Measurements from ENCODE around the gene SETD1B. TPM values are rescaled to one million over a fixed set of nuclear protein-coding genes. Genes with fewer than 3 reads are reported as not detected.

The SETD1B gene
- polyA plus RNA-seq, 3 donors = 5.7 to 11.1 (median 10.6) TPM

DNA sequence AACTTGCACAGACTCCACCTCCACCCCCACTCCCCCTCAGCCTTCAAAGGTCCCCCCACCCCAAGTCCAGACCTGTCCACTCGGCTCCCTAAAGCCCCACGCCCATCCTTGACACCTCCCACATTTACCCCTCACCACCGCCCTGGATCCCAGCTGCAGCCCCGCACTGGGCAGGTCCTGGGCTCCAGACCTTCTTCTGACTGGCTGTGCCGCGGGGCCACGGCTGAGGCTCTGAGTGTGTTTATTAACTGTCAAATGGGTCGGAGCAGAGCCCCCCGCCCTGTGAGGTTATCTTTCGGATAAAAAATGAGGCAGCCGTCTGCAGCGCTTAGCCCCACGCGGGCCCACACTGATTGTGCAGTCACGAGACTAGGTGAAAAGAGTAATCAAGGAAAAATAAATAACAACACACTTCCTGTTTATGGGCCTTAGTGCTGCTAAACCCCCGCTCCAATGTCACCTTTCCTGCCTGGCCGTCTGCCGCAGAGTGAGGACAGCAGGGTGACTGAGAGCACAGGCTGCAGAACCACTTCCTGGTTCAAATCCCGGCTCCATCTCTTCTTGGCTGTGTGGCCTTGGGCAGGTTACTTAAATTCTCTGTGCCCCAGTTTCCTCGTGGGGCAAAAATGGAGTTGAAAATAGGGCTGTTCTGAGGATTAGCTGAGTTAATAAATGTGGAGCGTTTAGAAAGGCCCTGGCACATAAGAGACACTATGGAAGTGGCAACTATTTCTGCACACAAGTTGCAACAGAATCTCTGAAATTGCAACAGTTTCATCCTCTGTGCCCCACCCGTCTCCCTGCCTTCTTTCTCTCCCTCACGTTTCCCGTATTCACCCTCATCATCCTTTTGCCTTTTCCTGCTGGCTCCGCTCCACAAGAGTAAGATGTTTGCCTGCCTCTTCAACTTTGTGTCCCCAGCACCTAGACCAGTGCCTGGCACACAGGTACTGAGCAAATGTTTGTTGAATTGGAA lies 9.4 kb downstream of the SETD1B start:
- H3K27ac ChIP-seq (ENCODE audit: low read depth, low read length) = no peak overlapping the region
- WGBS, 3 donors = 26 to 42% (median 33%) methylated on average over 25 of the region's 25 CpGs

DNA sequence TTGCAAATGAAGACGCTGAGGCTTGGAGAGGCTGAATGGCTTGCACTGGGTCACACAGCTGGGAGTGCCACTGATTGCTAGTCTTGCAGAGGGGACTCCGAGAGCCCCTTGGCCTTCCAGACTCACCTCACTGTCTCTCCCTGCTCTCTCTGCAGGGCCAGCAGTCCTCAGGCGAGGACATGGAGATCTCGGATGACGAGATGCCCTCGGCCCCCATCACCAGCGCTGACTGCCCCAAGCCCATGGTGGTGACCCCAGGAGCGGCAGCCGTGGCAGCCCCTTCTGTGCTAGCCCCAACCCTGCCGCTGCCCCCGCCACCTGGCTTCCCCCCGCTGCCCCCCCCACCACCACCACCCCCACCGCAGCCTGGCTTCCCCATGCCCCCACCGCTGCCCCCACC lies 10.1 kb downstream of the SETD1B start:
- no peak overlapping the region for H3K27ac ChIP-seq (ENCODE audit: low read depth, low read length)
- 87 to 97% (median 88%) methylated on average over 7 to 13 of the region's 14 CpGs for WGBS, 3 donors

DNA sequence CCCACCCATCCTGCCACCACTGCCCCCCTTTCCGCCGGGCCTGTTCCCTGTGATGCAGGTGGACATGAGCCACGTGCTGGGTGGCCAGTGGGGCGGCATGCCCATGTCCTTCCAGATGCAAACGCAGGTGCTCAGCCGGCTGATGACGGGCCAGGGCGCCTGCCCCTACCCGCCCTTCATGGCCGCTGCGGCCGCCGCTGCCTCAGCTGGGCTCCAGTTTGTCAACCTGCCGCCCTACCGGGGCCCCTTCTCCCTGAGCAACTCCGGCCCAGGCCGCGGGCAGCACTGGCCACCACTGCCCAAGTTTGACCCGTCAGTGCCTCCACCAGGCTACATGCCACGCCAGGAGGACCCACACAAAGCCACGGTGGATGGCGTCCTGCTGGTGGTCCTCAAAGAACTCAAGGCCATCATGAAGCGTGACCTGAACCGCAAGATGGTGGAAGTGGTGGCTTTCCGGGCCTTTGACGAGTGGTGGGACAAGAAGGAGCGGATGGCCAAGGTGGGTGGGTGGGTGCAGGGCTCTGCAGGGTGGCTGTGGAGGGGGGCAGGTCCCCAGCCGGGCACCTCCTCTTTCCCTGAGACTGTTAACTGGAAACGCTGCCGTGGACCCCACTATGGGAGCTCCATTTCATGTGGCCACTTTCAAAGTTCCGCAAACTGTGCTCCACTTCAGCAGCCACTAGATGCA lies 10.8 kb downstream of the SETD1B start:
- 92 to 95% (median 93%) methylated on average over 27 to 31 of the region's 31 CpGs for WGBS, 3 donors
- H3K27ac ChIP-seq (ENCODE audit: low read depth, low read length) = no peak overlapping the region

DNA sequence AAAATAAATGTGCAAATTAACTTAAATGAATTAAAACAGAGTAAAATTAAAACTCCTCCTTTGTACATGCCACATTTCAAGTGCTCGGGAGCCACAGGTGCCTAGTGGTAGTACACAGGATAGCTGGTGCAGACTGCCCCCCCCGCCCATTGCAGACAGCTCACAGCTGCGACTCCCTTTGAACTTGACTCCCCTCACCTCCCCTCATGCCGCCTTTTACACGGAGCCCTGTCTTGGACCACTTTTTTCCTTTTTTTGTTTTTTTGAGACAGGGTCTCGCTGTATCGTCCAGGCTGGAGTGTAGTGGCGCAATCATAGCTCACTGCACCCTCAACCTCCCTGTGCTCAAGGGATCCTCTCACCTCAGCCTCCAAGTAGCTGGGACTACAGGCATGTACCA lies 11.5 kb downstream of the SETD1B start:
- no peak overlapping the region for H3K27ac ChIP-seq (ENCODE audit: low read depth, low read length)
- 87 to 93% (median 88%) methylated on average over 8 of the region's 8 CpGs for WGBS, 3 donors

GRCh38 chr12:121816925-121817647 lies 13.3 kb downstream of the SETD1B start:
- WGBS, 3 donors = 94 to 96% (median 94%) methylated on average over 34 to 47 of the region's 47 CpGs

GRCh38 chr12:121817648-121818043 lies 13.8 kb downstream of the SETD1B start:
- H3K27ac ChIP-seq (ENCODE audit: low read depth, low read length) = no peak overlapping the region
- 92 to 94% (median 94%) methylated on average over 14 to 18 of the region's 18 CpGs for WGBS, 3 donors

More at GRCh38 chr12:121816925-121817647, 13.3 kb downstream of the SETD1B start:
- no peak overlapping the region for H3K27ac ChIP-seq (ENCODE audit: low read depth, low read length)

DNA sequence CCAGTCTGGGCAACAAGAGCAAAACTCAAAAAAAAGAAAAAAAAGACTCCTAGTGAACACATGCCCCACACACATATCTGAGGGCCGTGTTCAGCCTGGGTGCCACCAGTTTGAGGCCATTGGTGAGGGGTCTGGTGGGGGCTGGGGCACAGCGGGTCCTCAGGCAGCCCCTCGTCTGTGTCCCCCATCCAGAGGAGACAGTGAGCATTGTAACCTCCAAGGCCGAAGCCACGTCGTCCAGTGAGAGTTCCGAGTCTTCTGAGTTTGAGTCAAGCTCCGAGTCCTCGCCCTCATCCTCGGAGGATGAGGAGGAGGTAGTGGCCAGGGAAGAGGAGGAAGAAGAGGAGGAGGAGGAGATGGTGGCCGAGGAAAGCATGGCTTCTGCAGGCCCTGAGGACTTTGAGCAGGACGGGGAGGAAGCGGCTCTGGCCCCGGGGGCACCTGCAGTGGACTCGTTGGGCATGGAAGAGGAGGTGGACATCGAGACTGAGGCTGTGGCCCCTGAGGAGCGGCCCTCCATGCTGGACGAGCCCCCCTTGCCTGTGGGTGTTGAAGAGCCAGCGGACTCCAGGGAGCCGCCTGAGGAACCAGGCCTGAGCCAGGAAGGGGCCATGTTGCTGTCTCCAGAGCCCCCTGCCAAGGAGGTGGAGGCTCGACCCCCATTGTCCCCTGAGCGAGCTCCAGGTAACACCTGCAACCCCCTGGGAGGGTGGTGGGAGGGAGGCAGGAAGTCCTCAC lies 15.6 kb downstream of the SETD1B start:
- no peak overlapping the region for H3K27ac ChIP-seq (ENCODE audit: low read depth, low read length)
- 90 to 93% (median 91%) methylated on average over 22 of the region's 22 CpGs for WGBS, 3 donors

DNA sequence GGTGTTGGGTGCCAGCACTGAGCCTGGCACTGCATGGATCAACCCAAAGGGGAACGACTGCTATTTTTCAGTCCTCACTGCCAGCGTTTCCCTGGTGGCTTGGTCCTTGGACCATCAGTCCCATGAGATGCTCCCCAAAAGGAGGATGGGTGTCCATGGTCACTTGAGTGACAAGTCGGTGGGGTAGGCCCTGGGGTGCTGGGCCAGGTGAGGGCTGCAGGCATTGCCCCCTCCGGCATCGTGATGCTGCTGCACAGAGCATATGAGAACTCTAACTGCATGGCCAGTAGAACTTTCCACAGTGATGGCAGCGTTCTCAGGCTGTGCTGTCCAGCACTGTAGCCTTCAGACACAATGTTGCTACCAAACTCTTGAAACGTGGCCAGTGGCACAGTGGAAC lies 16.2 kb downstream of the SETD1B start:
- WGBS, 3 donors = 82 to 92% (median 89%) methylated on average over 7 of the region's 7 CpGs
- no peak overlapping the region for H3K27ac ChIP-seq (ENCODE audit: low read depth, low read length)

DNA sequence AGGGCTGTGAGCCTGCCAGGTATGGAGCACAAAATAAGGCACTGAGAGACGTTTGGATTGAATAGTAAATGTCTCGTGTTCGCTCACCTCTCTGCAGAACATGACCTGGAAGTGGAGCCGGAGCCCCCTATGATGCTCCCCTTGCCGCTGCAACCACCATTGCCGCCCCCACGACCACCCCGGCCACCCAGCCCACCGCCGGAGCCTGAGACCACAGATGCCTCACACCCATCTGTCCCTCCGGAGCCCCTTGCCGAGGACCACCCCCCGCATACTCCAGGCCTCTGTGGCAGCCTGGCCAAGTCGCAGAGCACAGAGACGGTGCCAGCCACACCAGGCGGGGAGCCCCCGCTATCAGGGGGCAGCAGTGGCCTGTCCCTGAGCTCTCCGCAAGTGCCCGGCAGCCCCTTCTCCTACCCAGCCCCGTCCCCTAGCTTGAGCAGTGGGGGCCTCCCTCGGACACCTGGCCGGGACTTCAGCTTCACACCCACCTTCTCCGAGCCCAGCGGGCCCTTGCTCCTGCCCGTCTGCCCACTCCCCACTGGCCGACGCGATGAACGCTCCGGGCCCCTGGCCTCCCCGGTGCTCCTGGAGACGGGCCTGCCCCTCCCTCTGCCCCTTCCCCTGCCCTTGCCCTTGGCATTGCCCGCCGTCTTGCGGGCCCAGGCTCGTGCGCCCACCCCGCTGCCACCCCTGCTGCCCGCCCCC lies 18.7 kb downstream of the SETD1B start:
- H3K27ac ChIP-seq (ENCODE audit: low read depth, low read length) = no peak overlapping the region
- 93 to 96% (median 94%) methylated on average over 27 to 39 of the region's 39 CpGs for WGBS, 3 donors

DNA sequence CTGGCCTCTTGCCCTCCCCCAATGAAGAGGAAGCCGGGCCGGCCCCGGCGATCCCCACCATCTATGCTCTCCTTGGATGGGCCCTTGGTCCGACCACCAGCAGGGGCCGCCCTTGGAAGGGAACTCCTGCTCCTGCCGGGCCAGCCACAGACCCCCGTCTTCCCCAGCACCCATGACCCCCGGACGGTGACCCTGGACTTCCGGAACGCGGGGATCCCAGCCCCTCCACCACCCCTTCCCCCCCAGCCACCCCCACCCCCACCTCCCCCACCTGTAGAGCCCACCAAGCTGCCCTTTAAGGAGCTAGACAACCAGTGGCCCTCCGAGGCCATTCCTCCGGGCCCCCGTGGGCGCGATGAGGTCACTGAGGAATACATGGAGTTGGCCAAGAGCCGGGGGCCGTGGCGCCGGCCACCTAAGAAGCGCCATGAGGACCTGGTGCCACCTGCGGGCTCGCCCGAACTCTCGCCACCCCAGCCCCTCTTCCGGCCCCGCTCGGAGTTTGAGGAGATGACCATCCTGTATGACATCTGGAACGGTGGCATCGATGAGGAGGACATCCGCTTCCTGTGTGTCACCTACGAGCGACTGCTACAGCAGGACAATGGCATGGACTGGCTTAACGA lies 19.4 kb downstream of the SETD1B start:
- H3K27ac ChIP-seq (ENCODE audit: low read depth, low read length) = no peak overlapping the region
- 85 to 90% (median 86%) methylated on average over 33 to 36 of the region's 36 CpGs for WGBS, 3 donors

GRCh38 chr12:121823727-121824115 lies 19.9 kb downstream of the SETD1B start:
- H3K27ac ChIP-seq (ENCODE audit: low read depth, low read length) = no peak overlapping the region
- 80 to 82% (median 81%) methylated on average over 12 of the region's 12 CpGs for WGBS, 3 donors

- WGBS, 3 donors = 92 to 93% (median 92%) methylated on average over 18 of the region's 18 CpGs
- H3K27ac ChIP-seq (ENCODE audit: low read depth, low read length) = no peak overlapping the region
These were observed 21.3 kb downstream of the SETD1B start for GRCh38 chr12:121825041-121825523.

- no peak overlapping the region for H3K27ac ChIP-seq (ENCODE audit: low read depth, low read length)
- WGBS, 3 donors = 84 to 90% (median 87%) methylated on average over 18 of the region's 18 CpGs
These were observed 22.7 kb downstream of the SETD1B start for GRCh38 chr12:121826318-121827150.

DNA sequence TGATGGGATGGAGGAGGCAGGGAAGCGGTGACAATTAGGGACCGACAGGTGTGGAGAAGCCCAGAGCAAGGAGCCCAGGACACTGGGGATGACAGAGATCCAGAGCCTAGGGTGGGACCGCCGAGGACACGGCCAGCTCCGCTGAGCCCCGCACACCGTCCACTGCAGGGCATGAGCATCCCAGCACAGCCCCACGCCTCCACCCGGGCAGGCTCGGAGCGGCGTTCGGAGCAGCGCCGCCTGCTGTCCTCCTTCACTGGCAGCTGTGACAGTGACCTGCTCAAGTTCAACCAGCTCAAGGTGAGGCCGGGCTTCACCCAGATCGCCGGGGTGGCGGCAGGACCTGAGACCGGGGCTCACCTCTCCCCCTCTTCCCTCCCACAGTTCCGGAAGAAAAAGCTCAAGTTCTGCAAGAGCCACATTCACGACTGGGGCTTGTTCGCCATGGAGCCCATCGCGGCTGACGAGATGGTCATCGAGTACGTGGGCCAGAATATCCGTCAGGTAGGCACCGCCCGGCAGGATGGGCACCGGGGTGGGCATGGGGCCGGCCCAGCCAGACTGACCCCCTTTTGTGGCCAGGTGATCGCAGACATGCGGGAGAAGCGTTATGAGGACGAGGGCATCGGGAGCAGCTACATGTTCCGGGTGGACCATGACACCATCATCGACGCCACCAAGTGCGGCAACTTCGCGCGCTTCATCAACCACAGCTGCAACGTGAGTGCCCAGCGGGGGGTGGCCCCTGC lies 23.7 kb downstream of the SETD1B start:
- H3K27ac ChIP-seq (ENCODE audit: low read depth, low read length) = no peak overlapping the region
- WGBS, 3 donors = 93 to 96% (median 94%) methylated on average over 48 of the region's 48 CpGs

GRCh38 chr12:121828306-121828705 lies 24.5 kb downstream of the SETD1B start:
- no peak overlapping the region for H3K27ac ChIP-seq (ENCODE audit: low read depth, low read length)
- WGBS, 3 donors = 91 to 95% (median 92%) methylated on average over 8 of the region's 8 CpGs

DNA sequence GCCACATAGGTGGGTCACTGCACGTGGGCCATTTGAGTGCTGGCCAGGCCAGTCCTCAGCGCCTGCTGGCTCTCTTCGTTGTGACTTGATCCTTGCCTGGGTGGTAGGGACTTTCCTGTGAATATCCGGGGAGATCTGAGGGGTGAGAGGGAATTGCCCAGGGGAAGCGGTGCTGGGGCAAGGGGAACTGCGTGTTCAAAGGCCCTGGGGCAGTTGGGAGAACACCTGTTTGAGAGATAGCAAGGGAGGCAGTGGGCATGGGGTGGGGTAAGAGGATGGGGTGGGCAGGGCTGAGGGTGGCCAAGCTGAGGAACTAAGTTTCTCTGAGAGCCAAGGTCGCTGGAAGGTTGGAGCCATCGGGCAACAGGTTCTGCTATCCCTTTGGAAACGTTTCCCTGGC lies 25.0 kb downstream of the SETD1B start:
- WGBS, 3 donors = 85 to 92% (median 90%) methylated on average over 9 of the region's 9 CpGs

More for the DNA sequence above, 25.0 kb downstream of the SETD1B start:
- no peak overlapping the region for H3K27ac ChIP-seq (ENCODE audit: low read depth, low read length)

Data from adipose tissue (tissue), 3 donors.